K562 (cell line): ENCODE results near the gene SPATS2. TPM values are rescaled to one million over a fixed set of nuclear protein-coding genes. Genes with fewer than 3 reads are reported as not detected.

Source experiments
- ADNP ChIP-seq: fragments of 200-800 bp; sonication (Bioruptor generic); IDR thresholded peaks from 2 replicates; pipeline ENCODE4 v1.6.1; 2016; ENCODE audit warnings: missing genetic modification characterization, missing compliant biosample characterization
- ATF3 ChIP-seq, 2 experiments: fragments of 450-650 bp in 1 of 2; sonication (generic) in 1 of 2; formaldehyde crosslinking in 1 of 2; IDR thresholded peaks in 1 of 2; conservative IDR thresholded peaks in 1 of 2; 2 replicates each; pipeline versions ENCODE4 v1.6.1 to v1.8.1; 2016 to 2023; ENCODE audit warnings: mild to moderate bottlenecking in 2 of 2, moderate library complexity in 2 of 2, inconsistent platforms in 1 of 2, missing genetic modification reagents in 1 of 2
- ATF6 ChIP-seq: sonication (generic); formaldehyde crosslinking; IDR thresholded peaks from 2 replicates; pipeline ENCODE4 v1.4.0; 2020; ENCODE audit warnings: mild to moderate bottlenecking, missing genetic modification reagents
- BRD9 ChIP-seq: fragments of 450-650 bp; IDR thresholded peaks from 2 replicates; pipeline ENCODE4 v1.6.1; 2018; ENCODE audit warnings: low read depth; ENCODE audit not compliant: partially characterized antibody
- ELF4 ChIP-seq: fragments of 450-650 bp; formaldehyde crosslinking; IDR thresholded peaks from 2 replicates; pipeline ENCODE4 v1.4.0; 2022; ENCODE audit warnings: missing genetic modification characterization
- ESRRA ChIP-seq: fragments of 450-650 bp; IDR thresholded peaks from 2 replicates; pipeline ENCODE4 v1.6.1; 2014; ENCODE audit warnings: low read depth, mild to moderate bottlenecking, moderate library complexity, borderline replicate concordance
- FOXA1 ChIP-seq: fragments of 450-650 bp; IDR thresholded peaks from 2 replicates; pipeline ENCODE4 v1.6.1; 2016; ENCODE audit warnings: mild to moderate bottlenecking, borderline replicate concordance
- FOXA3 ChIP-seq, 2 experiments: fragments of 450-650 bp in 1 of 2; sonication (generic) in 1 of 2; formaldehyde crosslinking; IDR thresholded peaks in 1 of 2; conservative IDR thresholded peaks in 1 of 2; 2 replicates each; pipeline versions ENCODE4 v1.4.0 to v1.8.0; 2020 to 2022; ENCODE audit warnings: mild to moderate bottlenecking in 2 of 2, missing genetic modification reagents in 1 of 2
- GTF2E2 ChIP-seq: fragments of 200-800 bp; sonication (Bioruptor generic); IDR thresholded peaks from 2 replicates; pipeline ENCODE4 v1.6.1; 2016; ENCODE audit warnings: missing genetic modification characterization, missing compliant biosample characterization
- KDM5B ChIP-seq: fragments of 200-600 bp; sonication (generic); IDR thresholded peaks from 2 replicates; pipeline ENCODE4 v1.6.1; 2012; ENCODE audit warnings: low read depth, mild to moderate bottlenecking, moderate library complexity, low read length, control low read depth, inconsistent platforms; ENCODE audit not compliant: insufficient replicate concordance
- MBD1 ChIP-seq: fragments of 250-450 bp; sonication (Bioruptor Pico); IDR thresholded peaks from 2 replicates; pipeline ENCODE4 v1.8.0; 2022; ENCODE audit warnings: inconsistent platforms
- NCOA6 ChIP-seq: fragments of 450-650 bp; IDR thresholded peaks from 2 replicates; pipeline ENCODE4 v1.6.1; 2017; ENCODE audit warnings: mild to moderate bottlenecking
- NKRF ChIP-seq: fragments of 450-650 bp; IDR thresholded peaks from 2 replicates; pipeline ENCODE4 v1.6.1; 2016; ENCODE audit warnings: borderline replicate concordance
- NONO ChIP-seq, 2 experiments: fragments of 200-400 bp in 1 of 2; fragments of 450-650 bp in 1 of 2; formaldehyde crosslinking in 1 of 2; IDR thresholded peaks; 2 replicates each; pipeline ENCODE4 v1.6.1; 2017; ENCODE audit warnings: low read depth in 2 of 2, mild to moderate bottlenecking in 2 of 2, moderate library complexity in 2 of 2, low read length in 1 of 2
- PRPF4 ChIP-seq: fragments of 200-400 bp; formaldehyde crosslinking; IDR thresholded peaks from one replicate; pipeline ENCODE4 v1.6.1; 2017; ENCODE audit warnings: low read length, low read depth, mild to moderate bottlenecking; ENCODE audit not compliant: insufficient read depth, poor library complexity, severe bottlenecking
- RBFOX2 ChIP-seq: fragments of 200-400 bp; formaldehyde crosslinking; IDR thresholded peaks from 2 replicates; pipeline ENCODE4 v1.6.1; 2017; ENCODE audit warnings: low read depth, mild to moderate bottlenecking, low read length, moderate library complexity
- RFX5 ChIP-seq: IDR thresholded peaks from 2 replicates; pipeline ENCODE4 v1.6.1; 2011; ENCODE audit warnings: low read depth, mild to moderate bottlenecking, improper control_type of control experiment, low read length
- USF2 ChIP-seq: sonication (generic); formaldehyde crosslinking; IDR thresholded peaks from 2 replicates; pipeline ENCODE4 v1.5.0; 2020; ENCODE audit warnings: missing genetic modification reagents
- polyA plus RNA-seq, 8 experiments: library from polyadenylated mRNA; depleted of rRNA in 4 of 8; stranded (reverse) in 5 of 8; unstranded in 3 of 8; fragments of >200 nt; fragmentation: Nextera tagmentation in 2 of 8; fragmentation: Illumina TruSeq in 1 of 8; extraction: Ambion mirVana in 2 of 8; extraction: Trizol in 1 of 8; gene quantifications; 2 replicates each; pipeline versions ENCODE4 v1.2.1 to v1.2.3, GENCODE V29; 2011 to 2014; ENCODE audit warnings: inconsistent platforms in 1 of 8, missing spikeins in 1 of 8
- total RNA-seq, 7 experiments: library from RNA; depleted of rRNA in 6 of 7; stranded (reverse); fragments of >200 nt in 6 of 7; fragmentation: Illumina TruSeq in 2 of 7; extraction: Trizol in 2 of 7; gene quantifications; 2 replicates each; pipeline versions ENCODE4 v1.2.1 to v1.2.3, GENCODE V29; 2011 to 2021; ENCODE audit warnings: low replicate concordance in 1 of 7

Gene SPATS2
- total and polyA plus RNA-seq, 9 of the 15 experiments (the other 6 are each of a cell fraction or from before 2014, with no cell fraction given), result 5.4 to 48.2 (median 17.5) TPM

GRCh38 chr12:49367381-49368239 lies at the start of gene SPATS2 (continued):
- TF ChIP-seq NONO (IDR thresholded peaks at IDR 0.05; ENCODE audit: low read depth in 2 of 2, low read length in 1 of 2) (no peak), NKRF (peak; percentile 32; the same call in 1 of the 2 replicates), ATF3 (IDR thresholded peaks at IDR 0.05) (no peak), ATF3 (CRISPR knock-in tag; conservative IDR thresholded peaks at IDR 0.05) (no peak), RBFOX2 (0 out of 2 replicates have a peak, but pooled peaks have one; percentile 40), USF2 (CRISPR knock-in tag) (no peak), FOXA3 (CRISPR knock-in tag; conservative IDR thresholded peaks at IDR 0.05 in 1 of 2, IDR thresholded peaks at IDR 0.05 in 1 of 2) (no peak), FOXA1 (no peak), RFX5 (no peak), PRPF4 (no peak), ELF4 (CRISPR knock-in tag) (0 out of 2 replicates have a peak, but pooled peaks have one; percentile 57), KDM5B (peak; percentile 44), ESRRA (no peak), NCOA6 (no peak), ATF6 (CRISPR knock-in tag) (no peak), MBD1 (CRISPR knock-in tag) (no peak), BRD9 (peak; percentile 18), GTF2E2 (no peak; the same call in 1 of the 2 replicates), ADNP (tag) (no peak)
